GM20431 (cell line): Measurements from ENCODE around the gene ZBTB7B.

ENCODE experiments used
- in situ Hi-C: fragments of 300-500 bp; cut with MseI, MboI; formaldehyde crosslinking; loops from one replicate; pipeline ENCODE4 v1.15.0; 2020; ENCODE audit warnings: low sequenced_read_pairs; ENCODE audit not compliant: unreplicated experiment

The ZBTB7B gene

DNA sequence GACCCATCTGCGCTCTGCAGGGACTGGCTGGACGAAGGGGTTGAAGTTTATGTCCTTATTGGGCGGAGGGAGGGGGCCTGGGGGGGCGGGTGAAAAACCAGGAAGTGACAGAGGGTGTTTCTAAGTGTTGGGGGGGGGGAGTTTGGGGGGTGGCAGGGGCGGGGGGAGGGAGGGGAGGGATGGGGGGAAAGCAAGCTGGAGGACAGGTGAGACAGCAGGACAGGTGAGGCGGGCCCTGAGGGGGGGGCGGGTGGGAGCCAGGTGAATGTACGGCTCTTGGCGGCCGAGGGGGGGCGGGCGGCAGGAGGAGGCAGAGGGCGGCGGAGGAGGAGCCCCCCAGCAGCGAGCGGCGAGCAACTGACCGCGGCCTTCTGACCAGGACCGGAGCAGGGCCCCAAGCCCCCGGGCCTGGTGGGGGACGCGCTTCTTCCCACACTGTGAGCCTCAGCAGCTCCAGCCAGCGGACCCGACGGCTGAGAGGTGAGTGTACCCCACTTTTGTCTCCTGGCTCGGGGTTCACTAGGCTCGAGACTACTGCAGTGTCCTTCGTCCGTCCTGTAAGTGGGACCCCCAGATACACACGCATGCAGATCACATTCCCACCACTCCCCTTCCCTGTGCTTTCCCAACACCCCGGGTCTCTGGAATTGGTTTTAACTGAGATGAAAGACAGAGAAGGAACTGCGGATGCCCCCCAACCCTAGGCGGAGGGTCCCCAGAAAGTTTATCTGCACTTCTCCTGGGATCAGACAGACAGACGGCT, at the start of gene ZBTB7B:
Gene ZBTB7B (plus strand): TSS at position 339 of the 763 bp plus-strand sequence. CDS start 11,859 bp downstream, outside the sequence.
- in situ Hi-C loops: no loop called here

DNA sequence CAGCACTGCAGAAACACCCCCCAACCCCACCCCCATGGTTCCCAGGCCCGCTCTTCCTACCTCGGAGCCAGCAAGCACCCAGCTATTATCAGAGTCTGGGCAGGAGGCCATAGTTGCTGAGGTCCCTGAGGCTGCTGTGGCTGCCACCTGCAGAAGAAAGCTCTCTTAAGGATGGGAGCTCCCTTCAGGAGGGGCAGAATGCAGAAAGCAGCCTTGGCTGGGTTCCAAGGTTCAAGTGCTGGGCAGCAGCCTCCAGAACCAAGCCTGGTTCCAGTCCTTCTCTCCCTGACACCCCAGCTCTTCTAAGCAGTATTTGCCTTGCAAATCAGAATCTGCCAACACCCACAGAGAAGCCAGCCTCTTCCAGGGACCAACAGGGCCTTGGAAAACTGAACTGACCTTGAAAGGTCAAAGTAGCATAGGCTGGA, 49.0 kb upstream of the ZBTB7B start:
- in situ Hi-C loops: no loop called here

DNA sequence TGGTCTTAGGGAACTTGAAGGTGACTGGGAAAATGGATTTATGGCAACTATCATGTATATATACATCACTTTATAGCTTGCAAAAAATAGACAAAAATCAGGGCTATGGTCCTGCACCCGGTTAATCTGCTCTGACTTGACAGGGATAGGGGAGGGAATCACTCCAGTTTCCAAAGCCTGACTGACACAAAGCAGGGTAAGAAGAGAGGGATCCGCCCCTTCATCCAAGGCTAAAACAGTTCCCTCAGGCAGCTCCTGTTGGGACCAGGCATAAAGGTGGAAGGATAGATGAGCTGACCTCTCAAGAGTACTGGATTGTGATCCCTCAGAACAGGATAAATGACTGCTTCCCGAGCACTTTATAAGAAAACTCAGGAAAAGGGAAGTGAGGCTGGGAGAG, 48.1 kb upstream of the ZBTB7B start:
- in situ Hi-C loops: no loop called here

DNA sequence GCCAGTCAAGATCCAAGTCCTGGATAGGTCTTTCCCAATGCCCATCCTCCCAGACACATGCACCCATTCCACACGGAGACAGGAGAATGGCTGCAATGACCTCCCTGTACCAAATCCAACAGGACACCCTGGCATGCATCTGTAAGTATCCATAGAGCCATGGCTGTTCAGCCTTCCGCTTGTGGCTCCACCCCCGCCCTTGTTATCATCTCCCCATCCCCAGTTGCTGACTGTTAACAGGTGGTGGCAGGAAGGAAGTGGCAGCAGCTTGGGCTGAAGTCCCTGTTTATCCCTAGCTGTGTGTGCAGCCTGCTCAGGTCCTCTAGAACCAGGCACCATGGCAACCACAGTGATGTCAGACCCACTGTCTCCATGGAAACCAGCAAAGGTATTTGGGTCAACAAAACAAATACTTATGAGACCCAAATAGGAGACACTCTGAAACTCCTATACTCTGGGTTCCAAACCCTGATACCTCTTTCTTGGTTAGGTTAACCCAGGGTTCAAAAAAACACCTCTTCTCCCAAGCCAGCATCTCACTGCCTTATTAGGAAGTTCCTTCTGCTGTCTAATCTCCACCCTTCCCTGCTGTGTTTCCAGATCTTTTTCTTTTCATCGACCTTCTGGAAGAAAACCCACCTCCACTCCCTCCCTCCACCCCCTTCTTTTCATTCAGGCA, 47.4 kb upstream of the ZBTB7B start:
- in situ Hi-C loops: no loop called here

DNA sequence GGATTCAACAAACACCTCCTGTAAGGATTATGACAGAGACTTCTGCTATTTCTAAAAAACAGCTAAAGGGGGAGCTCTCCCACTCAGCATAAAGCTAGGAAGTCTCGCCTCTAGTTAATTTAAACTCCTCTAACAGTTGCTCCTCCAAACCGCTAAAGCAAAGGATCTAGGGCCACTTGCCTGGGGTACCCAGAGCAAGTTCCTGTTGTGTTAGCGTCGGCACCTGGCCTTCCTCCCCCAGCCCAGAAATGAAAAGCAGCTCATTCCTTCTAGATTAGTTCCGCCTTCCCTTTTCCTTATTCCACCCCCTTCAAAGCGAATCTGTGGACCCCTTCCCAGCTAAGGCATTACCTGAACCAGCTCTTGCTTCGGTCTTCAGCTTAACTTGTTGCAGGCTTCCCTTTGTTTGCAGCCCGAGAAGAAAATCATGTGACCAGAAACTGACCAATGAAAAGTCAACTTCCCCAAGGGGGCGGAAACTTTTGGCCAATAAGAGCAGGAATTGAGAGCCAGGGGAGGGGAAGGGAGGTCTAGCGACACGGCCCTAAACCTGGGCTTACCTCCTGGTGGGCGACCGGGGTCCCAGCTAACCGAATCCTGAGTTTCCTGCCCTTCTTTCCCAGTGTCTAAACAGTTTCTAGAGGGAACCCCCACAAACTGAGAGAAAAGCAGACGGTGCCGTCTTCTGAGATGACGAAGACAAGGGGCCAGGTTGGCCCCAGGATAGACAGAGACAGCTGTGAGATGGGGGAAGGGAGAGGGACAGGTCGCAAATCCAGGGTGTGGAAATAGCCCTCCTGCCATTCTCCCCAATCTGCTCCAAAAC, 46.7 kb upstream of the ZBTB7B start, which contains the start of gene PBXIP1:
Gene PBXIP1 (minus strand): TSS at position 382 of the 826 bp plus-strand sequence. CDS start 2,378 bp downstream, outside the sequence.
- in situ Hi-C loops: no loop called here

DNA sequence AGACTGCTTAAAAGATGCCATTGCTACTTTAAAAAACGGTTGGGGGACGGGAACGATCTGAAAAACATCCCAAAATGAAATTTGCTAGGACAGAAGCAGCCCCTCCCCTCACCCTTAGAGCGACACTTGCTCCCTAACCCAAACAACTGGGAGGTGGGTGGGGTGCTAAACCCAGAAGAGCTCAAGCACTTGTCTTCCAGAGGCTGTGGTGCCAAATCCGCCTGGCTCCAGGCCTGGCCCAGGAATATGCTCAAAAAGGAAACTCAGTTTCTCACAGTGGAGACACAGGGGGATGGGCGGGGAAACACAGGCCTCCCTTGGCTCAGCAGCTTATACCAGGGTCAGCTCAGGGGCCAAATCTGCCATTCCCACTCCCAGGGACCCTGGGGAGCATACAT, 46.1 kb upstream of the ZBTB7B start:
- in situ Hi-C loops: no loop called here

DNA sequence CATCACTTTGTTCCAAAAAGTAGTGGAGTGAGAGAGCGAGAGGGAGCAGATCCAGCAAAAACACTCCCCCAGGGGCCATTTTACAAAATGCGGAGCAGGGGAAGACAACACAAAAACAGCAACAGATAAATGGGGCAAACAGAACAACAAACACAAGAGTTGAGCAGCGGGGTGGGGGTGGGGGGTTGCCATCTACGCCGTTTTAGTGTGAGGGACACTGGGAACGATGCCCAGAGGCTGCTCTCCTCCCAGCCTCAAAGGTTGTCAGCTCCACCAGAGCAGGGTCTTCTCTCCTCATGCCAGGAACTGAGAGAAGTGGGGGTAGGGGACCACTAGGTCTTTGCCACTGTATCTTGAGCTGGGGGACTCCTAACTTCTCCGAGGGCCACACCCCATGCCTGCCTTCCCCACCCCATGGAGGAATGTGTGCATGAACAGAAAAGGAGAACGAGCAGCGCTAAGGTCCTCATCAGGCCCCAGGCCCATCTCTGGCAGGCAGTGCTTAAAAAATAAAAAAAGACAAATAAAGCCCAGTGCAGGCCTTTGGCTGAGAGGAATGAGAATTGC, 45.4 kb upstream of the ZBTB7B start:
- in situ Hi-C loops: no loop called here

DNA sequence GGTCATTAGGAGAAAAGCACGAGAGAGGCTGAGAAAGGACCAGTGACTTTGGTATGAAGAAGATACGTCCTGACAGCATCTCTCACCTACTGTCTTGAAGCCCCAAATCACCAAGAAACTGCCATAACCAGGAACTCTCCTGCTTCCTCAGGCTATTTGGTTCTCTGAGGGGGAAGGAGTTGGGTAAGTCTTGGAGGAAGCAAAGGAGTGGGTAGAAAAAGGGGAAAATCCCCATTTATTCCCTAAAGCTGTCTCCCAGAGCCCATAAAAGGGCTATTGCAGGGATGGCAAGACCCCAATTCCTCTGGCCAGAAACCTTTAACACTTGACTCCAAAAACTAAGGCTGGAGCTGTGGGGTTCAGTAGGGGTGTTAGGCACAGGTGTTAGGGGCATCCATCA, 44.6 kb upstream of the ZBTB7B start:
- in situ Hi-C loops: no loop called here

DNA sequence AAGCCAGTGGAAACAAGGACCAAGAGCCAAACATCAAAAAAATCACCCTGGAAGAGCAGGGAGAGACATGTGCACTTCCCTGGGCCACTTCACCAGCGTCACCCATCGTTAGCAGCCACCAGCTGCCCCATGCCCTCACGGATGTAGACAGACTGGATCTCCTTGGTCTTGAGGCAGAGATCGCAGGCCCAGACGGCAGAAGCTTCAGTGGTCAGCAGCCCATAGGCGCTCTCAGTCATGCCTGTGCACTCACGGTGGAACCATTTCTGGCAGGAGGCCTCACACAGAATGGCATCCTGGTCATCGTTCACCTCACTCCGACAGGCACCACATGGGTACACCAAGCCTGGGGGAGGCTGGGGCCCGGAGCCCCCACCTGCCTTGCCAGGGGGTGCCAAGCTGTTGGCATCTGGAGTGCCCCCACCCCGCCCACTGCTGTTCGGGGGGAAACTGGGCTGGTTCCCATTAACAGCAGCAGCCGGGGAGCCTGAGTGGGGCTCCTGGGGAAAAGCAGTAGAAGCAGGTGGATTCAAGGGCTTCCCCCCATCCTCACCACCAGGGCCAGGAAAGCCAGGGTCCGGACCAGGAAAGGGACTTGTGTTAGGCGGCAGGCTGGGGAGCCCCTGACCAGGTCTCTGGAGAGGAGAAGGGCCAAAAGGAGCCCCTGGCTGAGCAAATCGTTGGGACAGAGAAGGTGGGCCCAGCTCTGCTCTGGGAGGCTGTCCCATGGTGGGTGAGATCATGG, 43.7 kb upstream of the ZBTB7B start:
- in situ Hi-C loops: no loop called here

DNA sequence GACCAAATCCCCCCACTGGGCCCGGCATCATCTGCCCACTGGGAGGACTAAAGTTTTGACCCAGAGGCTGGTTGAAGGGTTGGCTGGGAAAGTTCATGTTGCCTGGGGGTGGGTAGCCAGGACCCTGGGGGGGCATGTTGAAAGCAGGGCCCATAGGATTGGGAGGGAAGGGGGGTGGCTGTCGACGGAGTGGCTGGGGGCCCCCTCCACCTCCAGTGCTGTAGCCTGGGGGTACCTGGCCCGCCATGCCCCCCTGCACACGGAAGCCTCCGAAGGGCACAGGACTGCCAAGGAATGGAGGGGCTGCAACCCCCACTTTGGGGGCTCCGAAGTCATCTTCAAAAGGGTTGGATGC, 43.2 kb upstream of the ZBTB7B start:
- in situ Hi-C loops: no loop called here

DNA sequence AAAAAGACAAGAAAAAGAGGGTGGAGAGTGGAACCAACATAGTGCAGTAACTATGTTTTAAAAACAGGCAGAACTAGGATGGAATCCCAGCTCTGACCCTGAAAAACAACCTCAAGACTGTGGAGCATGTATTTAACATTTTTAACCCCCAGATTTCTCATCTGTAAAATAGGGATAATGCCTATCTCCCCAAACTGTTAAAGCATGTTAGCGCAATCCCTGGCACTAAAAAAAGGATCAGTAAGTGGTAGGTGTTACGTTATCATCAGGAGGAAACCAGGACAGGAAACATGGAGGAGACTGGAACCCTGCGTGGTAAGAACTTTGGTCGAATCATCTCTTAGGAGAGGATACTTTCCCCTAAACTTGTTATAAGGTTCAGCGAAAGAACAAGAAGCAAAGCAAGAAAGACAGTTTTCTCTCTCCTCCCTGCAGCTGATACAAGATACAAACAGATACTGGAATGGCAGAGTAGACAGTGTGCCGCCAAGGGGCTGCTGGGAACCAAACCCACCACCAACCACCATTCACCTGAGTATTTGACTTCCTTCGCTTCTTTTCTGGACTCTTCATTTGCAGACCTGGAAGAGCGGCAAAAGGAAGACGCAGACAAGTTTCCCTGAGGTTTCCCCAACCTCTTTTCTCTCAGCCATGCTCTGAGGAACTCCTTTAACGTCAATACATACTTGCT, 42.0 kb upstream of the ZBTB7B start:
- in situ Hi-C loops: no loop called here

DNA sequence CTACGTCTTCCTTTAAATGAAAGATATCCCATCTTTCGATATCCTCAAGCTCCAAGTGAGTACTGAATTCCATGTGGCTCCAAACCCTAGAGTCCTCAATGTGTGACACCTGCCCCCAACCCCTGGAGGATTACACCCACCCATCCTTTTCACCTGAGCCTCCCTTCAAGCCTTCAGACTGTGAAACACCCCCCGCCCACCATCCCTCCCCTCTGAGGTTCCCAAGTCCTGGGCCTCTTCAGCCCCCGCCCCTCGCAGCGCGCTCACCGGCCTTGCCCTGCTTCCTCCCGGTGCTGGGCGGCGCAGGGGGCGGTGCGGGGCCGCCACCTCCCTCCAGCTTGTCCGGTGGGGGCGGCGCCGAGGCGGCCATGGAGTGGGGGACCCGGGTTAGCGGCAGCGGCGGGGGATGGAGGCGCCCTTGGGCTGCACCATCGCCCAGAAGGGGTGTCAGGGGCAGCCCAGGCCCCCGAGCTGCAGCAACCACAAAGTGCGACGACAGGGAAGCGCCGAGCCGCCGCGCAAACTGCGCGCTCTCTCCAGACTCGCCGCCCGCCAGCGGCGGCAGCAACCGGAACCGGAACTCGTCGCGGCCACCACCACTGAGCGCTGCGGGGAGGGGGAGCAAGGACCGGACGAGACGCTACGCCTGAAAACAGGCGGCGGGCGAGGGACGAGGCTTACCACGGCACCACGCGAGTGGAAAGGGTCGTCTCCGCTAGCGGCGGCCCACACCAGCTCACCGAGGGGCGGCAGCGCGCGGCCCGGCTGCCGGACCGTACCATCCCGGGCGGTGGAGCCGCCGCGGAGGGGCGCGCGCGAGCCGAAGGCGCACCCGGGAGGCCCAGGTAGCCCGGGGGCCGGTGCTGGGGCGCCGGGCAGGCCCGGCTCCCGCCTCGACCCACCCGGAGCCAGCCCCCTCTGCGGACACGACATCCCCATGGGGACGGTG, 41.1 kb upstream of the ZBTB7B start, which contains the start of gene PYGO2:
Gene PYGO2 (minus strand): TSS at position 576 of the 949 bp plus-strand sequence. CDS start 206 bp downstream, at position 370.
- in situ Hi-C loops: no loop called here

DNA sequence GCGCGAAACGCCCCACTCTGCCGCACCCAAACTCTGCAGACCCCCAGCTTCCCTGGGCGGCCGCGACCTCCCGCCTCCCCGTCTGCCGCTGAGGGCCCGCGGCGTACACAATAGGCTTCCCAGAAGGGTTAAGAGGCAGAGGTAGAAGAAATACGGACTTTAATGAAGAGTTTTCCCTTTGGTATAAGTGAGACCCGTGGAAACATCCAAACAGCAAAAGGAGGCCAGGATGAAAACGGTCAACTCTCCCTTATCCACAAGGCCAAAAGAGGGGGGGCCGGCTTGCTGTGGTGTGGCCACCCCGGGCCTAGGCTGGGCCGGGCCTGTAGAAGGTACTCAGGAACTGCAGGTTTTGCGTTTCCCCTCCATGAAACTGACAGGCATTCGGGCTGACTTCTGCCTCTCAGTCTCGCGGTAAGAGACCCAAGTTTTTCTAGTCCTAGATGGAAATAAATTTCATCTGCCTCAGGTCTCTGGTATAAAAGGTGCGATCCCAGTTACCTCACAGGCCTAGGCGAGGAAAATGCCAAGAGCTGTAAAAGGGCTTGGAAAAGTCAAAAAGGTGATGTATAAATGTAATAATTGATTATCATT, 40.3 kb upstream of the ZBTB7B start:
- in situ Hi-C loops: no loop called here

DNA sequence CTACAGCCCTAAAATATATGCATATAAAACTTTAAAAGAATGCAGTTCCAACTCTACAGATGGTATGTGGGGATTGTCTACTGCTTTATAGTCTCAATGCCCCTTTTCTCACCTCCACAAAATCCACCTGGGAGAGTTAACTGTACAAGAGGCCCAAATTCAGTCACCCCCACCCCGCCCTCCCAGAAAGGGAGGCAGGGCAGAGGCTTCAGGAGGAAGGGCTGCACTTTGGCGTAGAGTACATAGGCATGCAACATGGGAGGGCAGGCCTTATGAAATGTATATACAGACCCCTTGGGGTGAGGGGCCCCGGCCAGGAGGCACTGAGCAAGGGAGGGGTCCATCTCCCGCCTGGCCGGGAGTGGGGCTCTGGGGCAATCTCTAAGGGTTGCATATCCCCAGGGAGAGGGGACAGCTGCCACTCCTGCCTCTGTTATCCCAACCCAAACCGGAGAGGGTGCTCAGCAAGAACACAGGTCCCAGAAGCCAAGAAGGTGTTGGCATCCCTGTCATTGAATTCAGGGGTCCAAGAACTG, 39.7 kb upstream of the ZBTB7B start:
- in situ Hi-C loops: no loop called here

DNA sequence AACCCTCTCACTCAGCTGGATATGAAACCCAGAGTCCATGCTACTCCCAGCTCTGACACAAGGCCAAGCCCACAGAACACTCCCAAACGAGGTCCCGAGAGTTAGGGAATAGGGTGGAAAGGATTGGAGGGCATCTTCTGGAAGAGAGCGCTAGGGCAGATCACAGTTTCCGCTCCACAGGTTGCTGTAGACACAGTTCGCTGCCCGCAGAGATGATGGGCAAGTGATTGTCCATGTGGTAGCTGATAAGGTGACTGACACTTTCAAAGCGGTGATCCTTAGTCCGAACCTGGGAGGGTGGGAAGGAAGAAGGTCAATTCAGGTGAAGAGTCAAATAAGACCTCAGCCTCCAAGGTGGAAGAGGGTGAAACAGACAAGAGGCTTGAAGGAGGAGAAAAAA, 39.0 kb upstream of the ZBTB7B start:
- in situ Hi-C loops: no loop called here

DNA sequence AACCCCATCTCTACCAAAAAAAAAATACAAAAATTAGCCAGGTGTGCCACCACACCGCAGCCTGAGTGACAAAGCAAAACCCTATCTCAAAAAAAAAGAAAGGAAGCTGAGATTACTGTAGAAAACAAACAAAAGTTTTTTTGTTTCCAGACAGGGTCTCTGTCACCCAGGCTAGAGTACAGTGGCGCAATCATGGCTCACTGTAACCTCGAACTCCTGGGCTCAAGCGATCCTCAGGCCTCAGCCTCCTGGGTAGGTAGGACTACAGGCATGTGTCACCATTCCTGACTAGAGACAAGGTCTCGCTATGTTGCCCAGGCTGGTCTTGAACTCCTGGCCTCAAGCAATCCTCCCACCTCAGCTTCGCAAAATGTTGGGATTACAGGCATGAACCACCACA, 38.2 kb upstream of the ZBTB7B start:
- in situ Hi-C loops: no loop called here

DNA sequence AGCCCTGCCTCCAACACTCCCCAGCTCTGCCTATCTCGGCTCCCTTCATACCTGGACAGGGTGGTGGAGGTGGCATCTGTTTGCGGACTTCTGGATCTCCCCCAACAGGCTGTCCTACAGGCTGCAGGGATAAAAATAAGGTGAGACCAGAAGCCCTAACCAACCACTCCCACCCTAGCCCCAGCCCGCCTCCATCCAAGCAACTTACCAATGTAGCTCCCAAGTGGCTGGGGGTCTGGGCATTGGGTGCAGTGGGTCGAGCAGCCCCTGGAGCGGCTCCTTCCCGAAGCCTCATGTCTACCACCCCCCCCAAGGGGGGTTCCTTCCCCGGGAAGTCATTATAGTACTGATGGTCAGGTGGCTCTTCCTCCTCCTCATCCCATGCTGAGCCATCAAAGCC, 36.5 kb upstream of the ZBTB7B start:
- in situ Hi-C loops: no loop called here
